ENCODE data around the gene SNORC.

GRCh38 chr2:232870018-232870765, at the start of gene SNORC:
- TF ChIP-seq, protein P1, sequence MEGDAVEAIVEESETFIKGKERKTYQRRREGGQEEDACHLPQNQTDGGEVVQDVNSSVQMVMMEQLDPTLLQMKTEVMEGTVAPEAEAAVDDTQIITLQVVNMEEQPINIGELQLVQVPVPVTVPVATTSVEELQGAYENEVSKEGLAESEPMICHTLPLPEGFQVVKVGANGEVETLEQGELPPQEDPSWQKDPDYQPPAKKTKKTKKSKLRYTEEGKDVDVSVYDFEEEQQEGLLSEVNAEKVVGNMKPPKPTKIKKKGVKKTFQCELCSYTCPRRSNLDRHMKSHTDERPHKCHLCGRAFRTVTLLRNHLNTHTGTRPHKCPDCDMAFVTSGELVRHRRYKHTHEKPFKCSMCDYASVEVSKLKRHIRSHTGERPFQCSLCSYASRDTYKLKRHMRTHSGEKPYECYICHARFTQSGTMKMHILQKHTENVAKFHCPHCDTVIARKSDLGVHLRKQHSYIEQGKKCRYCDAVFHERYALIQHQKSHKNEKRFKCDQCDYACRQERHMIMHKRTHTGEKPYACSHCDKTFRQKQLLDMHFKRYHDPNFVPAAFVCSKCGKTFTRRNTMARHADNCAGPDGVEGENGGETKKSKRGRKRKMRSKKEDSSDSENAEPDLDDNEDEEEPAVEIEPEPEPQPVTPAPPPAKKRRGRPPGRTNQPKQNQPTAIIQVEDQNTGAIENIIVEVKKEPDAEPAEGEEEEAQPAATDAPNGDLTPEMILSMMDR (IDR thresholded peaks at IDR 0.05; ENCODE audit: low read depth, low read length), result no peak
- TF ChIP-seq POLR2A (IDR thresholded peaks at IDR 0.05; ENCODE audit: extremely low read depth, insufficient read length) (no peak), MYC (IDR thresholded peaks at IDR 0.05; ENCODE audit: low read depth, low read length) (no peak)
- TF ChIP-seq, protein P2, sequence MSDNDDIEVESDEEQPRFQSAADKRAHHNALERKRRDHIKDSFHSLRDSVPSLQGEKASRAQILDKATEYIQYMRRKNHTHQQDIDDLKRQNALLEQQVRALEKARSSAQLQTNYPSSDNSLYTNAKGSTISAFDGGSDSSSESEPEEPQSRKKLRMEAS (IDR thresholded peaks at IDR 0.05; ENCODE audit: low read depth, low read length), result no peak
